Choroid plexus epithelial cell (primary cell): ENCODE results near the gene CMYA5.

Experiments
- DNase-seq: peaks from one replicate; pipeline ENCODE4 v3.0.0-alpha.2; 2010; ENCODE audit warnings: low read depth
- H3K4me3 ChIP-seq: 2 replicates; pipeline ENCODE4 v1.5.1; 2011; ENCODE audit warnings: low read depth, mild to moderate bottlenecking, control low read depth, low read length, moderate library complexity
- TF ChIP-seq, protein P1 (sequence below): conservative IDR thresholded peaks from 2 replicates; pipeline ENCODE4 v1.5.1; 2011; ENCODE audit warnings: low read depth, mild to moderate bottlenecking, control low read depth, inconsistent platforms, low read length, moderate library complexity

Gene CMYA5

DNA sequence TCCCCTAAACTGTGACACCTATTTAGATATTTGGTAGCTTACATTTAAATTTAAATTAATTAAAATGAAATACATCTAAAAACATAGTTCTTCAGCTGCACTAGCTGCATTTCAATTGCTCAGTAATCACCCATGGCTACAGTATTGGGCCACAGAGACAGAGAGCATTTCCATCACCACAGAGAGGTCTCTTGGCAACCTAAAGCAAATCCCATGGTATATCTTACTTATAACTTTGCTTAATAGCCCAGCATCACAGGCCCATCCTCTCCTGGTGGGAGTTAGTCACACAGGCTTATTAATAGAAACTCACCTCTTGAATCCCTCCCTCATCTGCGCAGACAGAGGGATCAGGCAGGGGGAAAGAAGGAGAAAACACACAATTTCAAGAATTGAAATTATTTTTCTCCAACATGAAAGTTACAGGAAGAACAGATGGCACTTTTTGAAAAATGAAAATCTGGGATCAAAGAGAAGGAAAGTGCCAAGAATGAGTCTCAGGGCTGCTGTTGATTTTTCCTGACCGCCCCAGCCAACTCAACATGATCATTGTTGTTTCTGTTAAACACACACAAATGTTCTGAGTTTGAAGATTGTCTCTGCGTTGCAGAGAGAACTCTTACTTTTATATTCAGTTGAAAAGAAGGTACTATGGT lies 144.6 kb downstream of the CMYA5 start:
- H3K4me3 ChIP-seq: no peak overlapping the region
- TF ChIP-seq, protein P1, sequence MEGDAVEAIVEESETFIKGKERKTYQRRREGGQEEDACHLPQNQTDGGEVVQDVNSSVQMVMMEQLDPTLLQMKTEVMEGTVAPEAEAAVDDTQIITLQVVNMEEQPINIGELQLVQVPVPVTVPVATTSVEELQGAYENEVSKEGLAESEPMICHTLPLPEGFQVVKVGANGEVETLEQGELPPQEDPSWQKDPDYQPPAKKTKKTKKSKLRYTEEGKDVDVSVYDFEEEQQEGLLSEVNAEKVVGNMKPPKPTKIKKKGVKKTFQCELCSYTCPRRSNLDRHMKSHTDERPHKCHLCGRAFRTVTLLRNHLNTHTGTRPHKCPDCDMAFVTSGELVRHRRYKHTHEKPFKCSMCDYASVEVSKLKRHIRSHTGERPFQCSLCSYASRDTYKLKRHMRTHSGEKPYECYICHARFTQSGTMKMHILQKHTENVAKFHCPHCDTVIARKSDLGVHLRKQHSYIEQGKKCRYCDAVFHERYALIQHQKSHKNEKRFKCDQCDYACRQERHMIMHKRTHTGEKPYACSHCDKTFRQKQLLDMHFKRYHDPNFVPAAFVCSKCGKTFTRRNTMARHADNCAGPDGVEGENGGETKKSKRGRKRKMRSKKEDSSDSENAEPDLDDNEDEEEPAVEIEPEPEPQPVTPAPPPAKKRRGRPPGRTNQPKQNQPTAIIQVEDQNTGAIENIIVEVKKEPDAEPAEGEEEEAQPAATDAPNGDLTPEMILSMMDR: no peak
- DNase-seq: no peak

GRCh38 chr5:79834754-79835714 lies 145.4 kb downstream of the CMYA5 start:
- no peak for DNase-seq
- TF ChIP-seq, protein P1: no peak
- no peak overlapping the region for H3K4me3 ChIP-seq

DNA sequence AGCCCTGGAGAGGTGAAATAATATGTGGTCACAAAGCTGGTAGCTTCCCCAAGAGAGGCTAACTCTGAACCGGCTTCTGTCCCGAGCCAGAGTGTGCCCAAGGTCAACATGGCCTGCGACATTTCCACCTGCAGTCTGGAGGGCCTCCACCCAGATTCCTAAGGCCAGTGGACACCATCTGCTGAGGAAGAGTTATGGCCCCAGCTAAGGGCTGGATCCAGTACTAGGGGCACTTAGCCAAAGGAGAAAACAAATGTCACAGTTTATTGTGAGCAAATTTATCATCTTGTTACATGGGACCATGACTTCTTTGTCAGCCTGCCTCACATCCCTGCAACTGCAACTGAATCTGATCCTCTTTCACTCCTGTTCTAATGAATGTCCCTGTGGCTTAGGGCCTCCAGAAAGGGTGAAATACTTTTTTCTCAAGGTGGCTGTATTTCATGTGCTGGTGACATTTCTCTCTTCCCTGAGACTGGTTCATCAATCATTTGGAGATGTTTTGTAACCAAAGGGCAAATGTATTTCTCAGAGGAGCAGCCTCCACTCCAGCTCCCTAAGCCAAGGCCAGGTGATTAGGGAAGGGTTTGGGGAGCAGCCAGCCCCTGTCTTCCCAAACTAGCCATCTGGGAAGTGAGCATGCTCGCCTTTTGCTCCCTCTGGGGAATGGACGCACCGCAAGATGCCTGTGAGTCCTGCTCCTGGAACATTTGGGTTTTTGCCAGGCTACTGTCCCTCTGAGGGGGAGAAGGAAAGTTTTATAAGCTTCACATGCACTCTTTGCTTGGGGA lies 148.3 kb downstream of the CMYA5 start:
- TF ChIP-seq, protein P1: no peak
- DNase-seq: no peak
- no peak overlapping the region for H3K4me3 ChIP-seq

GRCh38 chr5:79840084-79840990 lies 150.7 kb downstream of the CMYA5 start:
- TF ChIP-seq, protein P1: no peak
- no peak for DNase-seq
- H3K4me3 ChIP-seq: no peak overlapping the region

DNA sequence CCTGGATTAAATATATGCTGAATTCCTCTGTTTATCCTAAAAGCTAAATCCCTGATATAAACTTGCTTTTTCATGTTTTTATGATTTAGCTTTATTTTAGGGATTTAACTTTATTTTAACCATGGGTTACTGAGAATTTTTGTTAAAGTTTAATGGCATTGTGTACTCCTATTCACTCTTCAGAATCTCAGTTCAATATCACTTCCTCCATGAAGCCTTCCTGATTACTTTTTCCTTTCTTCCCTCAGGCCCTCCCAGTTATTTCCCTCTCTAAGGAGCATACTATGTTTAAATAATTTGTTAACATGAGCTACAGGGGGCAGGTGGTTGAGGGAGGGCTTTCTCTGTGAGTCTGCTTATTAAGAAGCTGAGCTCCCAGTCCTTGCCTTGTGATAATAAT lies 151.5 kb downstream of the CMYA5 start:
- TF ChIP-seq, protein P1: no peak
- DNase-seq: no peak

More for the DNA sequence above, 151.5 kb downstream of the CMYA5 start:
- H3K4me3 ChIP-seq: no peak overlapping the region
